Caco-2 (cell line): ENCODE measurements around the gene CNKSR2. TPM values are rescaled to one million over a fixed set of nuclear protein-coding genes. Genes with fewer than 3 reads are reported as not detected.

Source experiments
- BruUV-seq: library from RNA; stranded (reverse); fragments of 400-500 nt; replicated peaks from 2 replicates; lab custom pipeline; 2021; lab: Mats Ljungman, UMichigan
- CTCF ChIA-PET: fragments of 300-600 bp; sonication (Branson Sonifier 250); formaldehyde crosslinking; loops from one replicate; lab custom pipeline; 2022; ENCODE audit warnings: antibody characterized with exemption; lab: Charles Lee
- POLR2A ChIA-PET: fragments of 300-600 bp; sonication (Branson Sonifier 250); formaldehyde crosslinking; loops from one replicate; lab custom pipeline; 2022; ENCODE audit warnings: antibody characterized with exemption; lab: Charles Lee
- DNase-seq, 2 experiments: peaks; one replicate each; pipeline versions ENCODE4 v3.0.0 to v3.0.0-alpha.2; 2020 to 2022
- H3K27me3 ChIP-seq: replicated peaks from 2 replicates; pipeline ENCODE4 v1.6.0; 2011; ENCODE audit warnings: low read length; ENCODE audit not compliant: control insufficient read depth, insufficient read depth
- H3K36me3 ChIP-seq: 2 replicates; pipeline ENCODE4 v1.5.1; 2011; ENCODE audit warnings: low read length; ENCODE audit not compliant: control insufficient read depth, insufficient read depth
- H3K4me1 ChIP-seq: fragments of 250-450 bp; sonication (Bioruptor Pico); 2 replicates; pipeline ENCODE4 v1.5.1; 2020; ENCODE audit warnings: mild to moderate bottlenecking
- H3K4me3 ChIP-seq: 2 replicates; pipeline ENCODE4 v1.5.1; 2011; ENCODE audit warnings: low read depth, mild to moderate bottlenecking, control low read depth, low read length
- H3K9me3 ChIP-seq: fragments of 250-450 bp; sonication (Bioruptor Pico); 2 replicates; pipeline ENCODE4 v1.5.1; 2020; ENCODE audit warnings: mild to moderate bottlenecking, moderate library complexity
- H3K27ac Mint-ChIP-seq: one replicate; pipeline ENCODE4 v1.8.0; 2022; ENCODE audit warnings: mixed read lengths; ENCODE audit not compliant: unreplicated experiment
- H3K27me3 Mint-ChIP-seq: one replicate; pipeline ENCODE4 v1.8.0; 2022; ENCODE audit warnings: mixed read lengths; ENCODE audit not compliant: insufficient read depth, unreplicated experiment
- H3K36me3 Mint-ChIP-seq: one replicate; pipeline ENCODE4 v1.8.0; 2022; ENCODE audit warnings: mild to moderate bottlenecking, mixed read lengths; ENCODE audit not compliant: insufficient read depth, unreplicated experiment
- H3K4me1 Mint-ChIP-seq: one replicate; pipeline ENCODE4 v1.8.0; 2022; ENCODE audit warnings: low read depth, mixed read lengths; ENCODE audit not compliant: unreplicated experiment
- H3K4me3 Mint-ChIP-seq: one replicate; pipeline ENCODE4 v1.8.0; 2022; ENCODE audit warnings: mild to moderate bottlenecking, moderate library complexity, mixed read lengths; ENCODE audit not compliant: unreplicated experiment
- H3K9me3 Mint-ChIP-seq: one replicate; pipeline ENCODE4 v1.8.0; 2022; ENCODE audit warnings: mixed read lengths; ENCODE audit not compliant: unreplicated experiment
- CTCF ChIP-seq, 2 experiments: fragments of 200-600 bp in 1 of 2; IDR thresholded peaks; 1 replicate in 1 of 2; 2 replicates in 1 of 2; pipeline versions ENCODE4 v1.5.1 to v1.8.0; 2011 to 2022; ENCODE audit warnings: antibody characterized with exemption in 1 of 2, control low read depth in 1 of 2, inconsistent platforms in 1 of 2, low read depth in 1 of 2, low read length in 1 of 2, mild to moderate bottlenecking in 1 of 2, moderate library complexity in 1 of 2; ENCODE audit not compliant: insufficient read depth in 1 of 2, severe bottlenecking in 1 of 2, unreplicated experiment in 1 of 2
- intact Hi-C: fragments of 100-400 bp; cut with micrococcal nuclease; formaldehyde crosslinking; loops from one replicate; pipeline ENCODE4 v1.10.0; 2022; ENCODE audit not compliant: unreplicated experiment
- total RNA-seq: library from RNA; stranded (reverse); gene quantifications from 2 replicates; pipeline ENCODE4 v1.2.3, GENCODE V29; 2022

CNKSR2 gene
- total RNA-seq, 1 experiment from 2014 or later = not detected

DNA sequence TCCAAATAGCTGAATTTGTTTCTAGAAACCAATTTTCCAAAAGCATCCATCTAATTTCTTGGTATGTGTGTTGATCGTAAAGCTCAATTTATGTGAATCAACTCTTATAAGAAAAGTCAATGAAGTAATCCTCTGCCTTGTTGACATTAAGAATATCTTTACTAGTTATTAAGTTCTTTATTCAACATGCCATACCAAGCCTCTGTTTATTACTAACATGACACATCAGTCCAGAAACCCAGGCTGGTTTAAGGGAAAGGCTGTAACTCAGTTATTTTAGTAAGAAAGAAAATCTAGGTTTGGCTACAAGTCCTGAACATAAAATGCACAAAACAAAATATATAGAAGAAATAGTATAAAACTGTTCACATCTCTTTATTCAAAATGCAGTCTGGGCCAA, 235.9 kb downstream of the CNKSR2 start:
- intact Hi-C loops = no loop called here
- no peaks in the 10 kb centered on the region for H3K27me3 Mint-ChIP-seq
- H3K4me3 Mint-ChIP-seq = no peak overlapping the region

DNA sequence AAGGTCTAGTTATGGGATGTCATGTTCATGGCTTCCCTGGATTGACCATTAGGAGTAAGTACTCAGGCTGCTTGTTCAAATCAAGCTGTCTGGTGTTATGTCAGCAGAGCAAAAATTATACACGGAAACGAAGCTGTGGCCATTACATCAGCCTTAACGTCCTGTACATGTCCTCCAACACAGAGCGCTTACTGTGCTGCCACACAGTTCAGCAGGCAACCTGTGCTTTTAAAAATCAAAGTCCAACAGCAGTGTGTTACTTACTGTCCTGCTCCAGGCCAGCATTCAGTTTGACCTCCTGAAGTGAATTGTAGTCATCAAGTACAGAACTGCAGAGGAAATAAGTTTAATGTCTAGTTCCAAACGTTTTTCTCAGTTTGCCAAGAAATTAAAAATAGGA, 237.9 kb downstream of the CNKSR2 start:
- Histone ChIP-seq H3K36me3 (no peaks in the 10 kb centered on the region), H3K27me3 (no peaks in the 10 kb centered on the region), H3K4me3 (no peak overlapping the region), H3K9me3 (no peaks in the 10 kb centered on the region), H3K4me1 (no peaks in the 10 kb centered on the region)
- ChIA-PET CTCF (no interaction called here), POLR2A (no interaction called here)
- H3K36me3 Mint-ChIP-seq = no peaks in the 10 kb centered on the region
- no peak overlapping the region for H3K4me3 Mint-ChIP-seq
- H3K9me3 Mint-ChIP-seq = no peaks in the 10 kb centered on the region
- H3K27me3 Mint-ChIP-seq = no peaks in the 10 kb centered on the region
- no peak for TF ChIP-seq CTCF (IDR thresholded peaks at IDR 0.05; ENCODE audit: insufficient read depth in 1 of 2, low read depth in 1 of 2, low read length in 1 of 2, severe bottlenecking in 1 of 2, unreplicated experiment in 1 of 2)
- H3K4me1 Mint-ChIP-seq = no peaks in the 10 kb centered on the region
- no TSS peak for BruUV-seq
- no peak for DNase-seq
- no peak overlapping the region for H3K27ac Mint-ChIP-seq
- intact Hi-C loops = no loop called here

More for the DNA sequence above, 235.9 kb downstream of the CNKSR2 start:
- no peak for DNase-seq
- BruUV-seq = no TSS peak
- no peak overlapping the region for H3K4me3 ChIP-seq
- no peaks in the 10 kb centered on the region for H3K36me3 Mint-ChIP-seq
- no peaks in the 10 kb centered on the region for H3K36me3 ChIP-seq
- ChIA-PET CTCF (no interaction called here), POLR2A (no interaction called here)
- no peaks in the 10 kb centered on the region for H3K9me3 ChIP-seq
- H3K9me3 Mint-ChIP-seq = no peaks in the 10 kb centered on the region
- H3K27me3 ChIP-seq = no peaks in the 10 kb centered on the region
- H3K4me1 ChIP-seq = no peaks in the 10 kb centered on the region
- TF ChIP-seq CTCF (IDR thresholded peaks at IDR 0.05; ENCODE audit: insufficient read depth in 1 of 2, low read depth in 1 of 2, low read length in 1 of 2, severe bottlenecking in 1 of 2, unreplicated experiment in 1 of 2) = no peak
- no peaks in the 10 kb centered on the region for H3K4me1 Mint-ChIP-seq
- H3K27ac Mint-ChIP-seq = no peak overlapping the region

GRCh38 chrX:21616386-21616785, 242.2 kb downstream of the CNKSR2 start:
- no peaks in the 10 kb centered on the region for H3K27me3 ChIP-seq
- no peaks in the 10 kb centered on the region for H3K9me3 ChIP-seq
- no peaks in the 10 kb centered on the region for H3K27me3 Mint-ChIP-seq
- no peaks in the 10 kb centered on the region for H3K4me1 Mint-ChIP-seq
- no peak overlapping the region for H3K4me3 ChIP-seq
- no peaks in the 10 kb centered on the region for H3K36me3 ChIP-seq
- BruUV-seq = no TSS peak
- ChIA-PET POLR2A (no interaction called here), CTCF (no interaction called here)
- no peak for TF ChIP-seq CTCF (IDR thresholded peaks at IDR 0.05; ENCODE audit: insufficient read depth in 1 of 2, low read depth in 1 of 2, low read length in 1 of 2, severe bottlenecking in 1 of 2, unreplicated experiment in 1 of 2)
- no peaks in the 10 kb centered on the region for H3K9me3 Mint-ChIP-seq
- H3K27ac Mint-ChIP-seq = no peak overlapping the region
- no peak overlapping the region for H3K4me3 Mint-ChIP-seq
- intact Hi-C loops = no loop called here
- H3K4me1 ChIP-seq = no peaks in the 10 kb centered on the region
- no peaks in the 10 kb centered on the region for H3K36me3 Mint-ChIP-seq
- no peak for DNase-seq
